ENCODE results near the gene CIAPIN1. TPM values are rescaled to one million over a fixed set of nuclear protein-coding genes. Genes with fewer than 3 reads are reported as not detected.

The CIAPIN1 gene
- total and polyA plus RNA-seq, 9 donors: 45.8 to 65.8 (median 59.7) TPM

- H3K27me3 ChIP-seq (ENCODE audit: control insufficient read depth, insufficient read depth, low read length): no peaks in the 10 kb centered on the region
- peaks cover 80% of the 10 kb centered on the region for H3K36me3 ChIP-seq (ENCODE audit: control insufficient read depth, insufficient read depth, low read length)
- H3K27ac ChIP-seq (ENCODE audit: low read length): no peak overlapping the region
- 62% methylated on average over 4 of the region's 9 CpGs for WGBS (ENCODE audit: insufficient coverage)
- H3K9me3 ChIP-seq (replicated peaks; ENCODE audit: control insufficient read depth, low read depth, low read length): no peaks in the 10 kb centered on the region
- DNase-seq: no peak
- peaks cover 10% of the 10 kb centered on the region for H3K4me1 ChIP-seq (ENCODE audit: control insufficient read depth, insufficient read depth, low read length)
- no peak overlapping the region for H3K4me3 ChIP-seq (ENCODE audit: low read length)
Measured at GRCh38 chr16:57469917-57470470, 22.8 kb upstream of the CIAPIN1 start.

- Histone ChIP-seq H3K27me3 (ENCODE audit: control insufficient read depth, insufficient read depth, low read length) (no peaks in the 10 kb centered on the region), H3K9me3 (replicated peaks; ENCODE audit: control insufficient read depth, low read depth, low read length) (no peaks in the 10 kb centered on the region), H3K36me3 (ENCODE audit: control insufficient read depth, insufficient read depth, low read length) (peaks cover 83% of the 10 kb centered on the region), H3K27ac (ENCODE audit: low read length) (no peak overlapping the region), H3K4me3 (ENCODE audit: low read length) (no peak overlapping the region), H3K4me1 (ENCODE audit: control insufficient read depth, insufficient read depth, low read length) (peaks cover 12% of the 10 kb centered on the region)
- WGBS (ENCODE audit: insufficient coverage): 81% methylated on average over 11 of the region's 11 CpGs
- DNase-seq: no peak
Measured at GRCh38 chr16:57469046-57469445, 21.9 kb upstream of the CIAPIN1 start.

GRCh38 chr16:57468346-57468745 is 21.2 kb upstream of the CIAPIN1 start:
- Histone ChIP-seq H3K27me3 (ENCODE audit: control insufficient read depth, insufficient read depth, low read length) (no peaks in the 10 kb centered on the region), H3K4me1 (ENCODE audit: control insufficient read depth, insufficient read depth, low read length) (peaks cover 19% of the 10 kb centered on the region), H3K36me3 (ENCODE audit: control insufficient read depth, insufficient read depth, low read length) (peaks cover 87% of the 10 kb centered on the region)

GRCh38 chr16:57464523-57464922 is 17.3 kb upstream of the CIAPIN1 start:
- Histone ChIP-seq H3K4me1 (ENCODE audit: control insufficient read depth, insufficient read depth, low read length) (peaks cover 12% of the 10 kb centered on the region), H3K27ac (ENCODE audit: low read length) (no peak overlapping the region), H3K4me3 (ENCODE audit: low read length) (no peak overlapping the region), H3K27me3 (ENCODE audit: control insufficient read depth, insufficient read depth, low read length) (no peaks in the 10 kb centered on the region), H3K9me3 (replicated peaks; ENCODE audit: control insufficient read depth, low read depth, low read length) (no peaks in the 10 kb centered on the region), H3K36me3 (ENCODE audit: control insufficient read depth, insufficient read depth, low read length) (peaks cover 75% of the 10 kb centered on the region)
- no CpG with 5 or more reads among the region's 2 CpGs for WGBS (ENCODE audit: insufficient coverage)
- no peak for DNase-seq

More at GRCh38 chr16:57468346-57468745, 21.2 kb upstream of the CIAPIN1 start:
- no CpG with 5 or more reads among the region's 2 CpGs for WGBS (ENCODE audit: insufficient coverage)
- Histone ChIP-seq H3K4me3 (ENCODE audit: low read length) (no peak overlapping the region), H3K9me3 (replicated peaks; ENCODE audit: control insufficient read depth, low read depth, low read length) (no peaks in the 10 kb centered on the region), H3K27ac (ENCODE audit: low read length) (no peak overlapping the region)
- DNase-seq: no peak

GRCh38 chr16:57462978-57463362 is 15.8 kb upstream of the CIAPIN1 start:
- WGBS (ENCODE audit: insufficient coverage): no CpG with 5 or more reads among the region's 16 CpGs
- Histone ChIP-seq H3K27me3 (ENCODE audit: control insufficient read depth, insufficient read depth, low read length) (no peaks in the 10 kb centered on the region), H3K4me3 (ENCODE audit: low read length) (peak overlapping the region; percentile 89), H3K36me3 (ENCODE audit: control insufficient read depth, insufficient read depth, low read length) (peaks cover 76% of the 10 kb centered on the region), H3K27ac (ENCODE audit: low read length) (no peak overlapping the region), H3K4me1 (ENCODE audit: control insufficient read depth, insufficient read depth, low read length) (peaks cover 12% of the 10 kb centered on the region), H3K9me3 (replicated peaks; ENCODE audit: control insufficient read depth, low read depth, low read length) (no peaks in the 10 kb centered on the region)
- DNase-seq: no peak

- peaks cover 12% of the 10 kb centered on the region for H3K4me1 ChIP-seq (ENCODE audit: control insufficient read depth, insufficient read depth, low read length)
- WGBS (ENCODE audit: insufficient coverage): under 1% methylated on average over 26 of the region's 47 CpGs
- H3K36me3 ChIP-seq (ENCODE audit: control insufficient read depth, insufficient read depth, low read length): peaks cover 79% of the 10 kb centered on the region
- peak within 1 kb of the TSS; percentile 42 for H3K27ac ChIP-seq (ENCODE audit: low read length)
- H3K4me3 ChIP-seq (ENCODE audit: low read length): peak within 1 kb of the TSS; percentile 89
- DNase-seq: peak; percentile 93
- H3K9me3 ChIP-seq (replicated peaks; ENCODE audit: control insufficient read depth, low read depth, low read length): no peaks in the 10 kb centered on the region
- no peaks in the 10 kb centered on the region for H3K27me3 ChIP-seq (ENCODE audit: control insufficient read depth, insufficient read depth, low read length)
Measured at GRCh38 chr16:57462209-57462977, 15.2 kb upstream of the CIAPIN1 start, which contains the start of gene POLR2C. TSS of gene POLR2C (plus strand) at chr16:57462679. CDS start at chr16:57462725, 46 bp downstream.

GRCh38 chr16:57452021-57452420 is 4.8 kb upstream of the CIAPIN1 start:
- 90% methylated on average over 4 of the region's 10 CpGs for WGBS (ENCODE audit: insufficient coverage)
- Histone ChIP-seq H3K9me3 (replicated peaks; ENCODE audit: control insufficient read depth, low read depth, low read length) (no peaks in the 10 kb centered on the region), H3K4me1 (ENCODE audit: control insufficient read depth, insufficient read depth, low read length) (peaks cover 2% of the 10 kb centered on the region), H3K36me3 (ENCODE audit: control insufficient read depth, insufficient read depth, low read length) (peaks cover 59% of the 10 kb centered on the region), H3K4me3 (ENCODE audit: low read length) (no peak overlapping the region), H3K27ac (ENCODE audit: low read length) (no peak overlapping the region), H3K27me3 (ENCODE audit: control insufficient read depth, insufficient read depth, low read length) (no peaks in the 10 kb centered on the region)
- DNase-seq: no peak

- Histone ChIP-seq H3K27me3 (ENCODE audit: control insufficient read depth, insufficient read depth, low read length) (no peaks in the 10 kb centered on the region), H3K9me3 (replicated peaks; ENCODE audit: control insufficient read depth, low read depth, low read length) (no peaks in the 10 kb centered on the region), H3K4me3 (ENCODE audit: low read length) (peak overlapping the region; percentile 99), H3K4me1 (ENCODE audit: control insufficient read depth, insufficient read depth, low read length) (peaks cover 10% of the 10 kb centered on the region), H3K36me3 (ENCODE audit: control insufficient read depth, insufficient read depth, low read length) (peaks cover 12% of the 10 kb centered on the region), H3K27ac (ENCODE audit: low read length) (peak overlapping the region; percentile 93)
- under 1% methylated on average over 27 of the region's 28 CpGs for WGBS (ENCODE audit: insufficient coverage)
- peak; percentile 59 for DNase-seq
Measured at GRCh38 chr16:57446531-57447185, 527 bp downstream of the CIAPIN1 start.

GRCh38 chr16:57445510-57445909 is 1.7 kb downstream of the CIAPIN1 start:
- Histone ChIP-seq H3K27ac (ENCODE audit: low read length) (no peak overlapping the region), H3K4me3 (ENCODE audit: low read length) (no peak overlapping the region), H3K27me3 (ENCODE audit: control insufficient read depth, insufficient read depth, low read length) (no peaks in the 10 kb centered on the region), H3K36me3 (ENCODE audit: control insufficient read depth, insufficient read depth, low read length) (peaks cover 7% of the 10 kb centered on the region), H3K4me1 (ENCODE audit: control insufficient read depth, insufficient read depth, low read length) (peaks cover 10% of the 10 kb centered on the region), H3K9me3 (replicated peaks; ENCODE audit: control insufficient read depth, low read depth, low read length) (peaks cover 2% of the 10 kb centered on the region)
- no peak for DNase-seq
- no CpG with 5 or more reads among the region's 2 CpGs for WGBS (ENCODE audit: insufficient coverage)

- no peak for DNase-seq
- WGBS (ENCODE audit: insufficient coverage): 81% methylated on average over 3 of the region's 3 CpGs
- H3K27ac ChIP-seq (ENCODE audit: low read length): no peak overlapping the region
- H3K27me3 ChIP-seq (ENCODE audit: control insufficient read depth, insufficient read depth, low read length): no peaks in the 10 kb centered on the region
- H3K9me3 ChIP-seq (replicated peaks; ENCODE audit: control insufficient read depth, low read depth, low read length): peaks cover 3% of the 10 kb centered on the region
- no peak overlapping the region for H3K4me3 ChIP-seq (ENCODE audit: low read length)
- peaks cover 14% of the 10 kb centered on the region for H3K36me3 ChIP-seq (ENCODE audit: control insufficient read depth, insufficient read depth, low read length)
- H3K4me1 ChIP-seq (ENCODE audit: control insufficient read depth, insufficient read depth, low read length): peaks cover 10% of the 10 kb centered on the region
Measured at GRCh38 chr16:57444711-57445110, 2.5 kb downstream of the CIAPIN1 start.

All from muscle of leg (tissue), 11 donors.